WTC11 (cell line): ENCODE results near the gene PITPNC1. TPM values are rescaled to one million over a fixed set of nuclear protein-coding genes. Genes with fewer than 3 reads are reported as not detected.

Experiments
- ARID4B ChIP-seq: sonication (generic); formaldehyde crosslinking; IDR thresholded peaks from 2 replicates; pipeline ENCODE4 v1.8.0; 2023; ENCODE audit warnings: missing genetic modification reagents, mild to moderate bottlenecking, borderline replicate concordance
- CREB1 ChIP-seq: sonication (generic); formaldehyde crosslinking; IDR thresholded peaks from 2 replicates; pipeline ENCODE4 v1.8.0; 2023; ENCODE audit warnings: mild to moderate bottlenecking, missing genetic modification reagents
- CTCF ChIP-seq: fragments of 200-600 bp; IDR thresholded peaks from 2 replicates; pipeline ENCODE4 v1.8.0; 2022; ENCODE audit warnings: antibody characterized with exemption
- ELF4 ChIP-seq: sonication (generic); formaldehyde crosslinking; IDR thresholded peaks from 2 replicates; pipeline ENCODE4 v1.8.1; 2022; ENCODE audit warnings: low read depth, mild to moderate bottlenecking, moderate library complexity, missing genetic modification reagents
- FOXK1 ChIP-seq: sonication (generic); formaldehyde crosslinking; IDR thresholded peaks from 2 replicates; pipeline ENCODE4 v1.8.0; 2022; ENCODE audit warnings: mild to moderate bottlenecking, moderate library complexity, missing genetic modification reagents
- FOXP1 ChIP-seq: sonication (generic); formaldehyde crosslinking; IDR thresholded peaks from 2 replicates; pipeline ENCODE4 v1.8.0; 2022; ENCODE audit warnings: missing genetic modification reagents, mild to moderate bottlenecking, moderate library complexity, borderline replicate concordance
- GABPB1 ChIP-seq: sonication (generic); formaldehyde crosslinking; IDR thresholded peaks from 2 replicates; pipeline ENCODE4 v1.8.1; 2023; ENCODE audit warnings: mild to moderate bottlenecking, missing genetic modification reagents
- HMGXB4 ChIP-seq: sonication (generic); formaldehyde crosslinking; IDR thresholded peaks from 2 replicates; pipeline ENCODE4 v1.8.1; 2023; ENCODE audit warnings: mild to moderate bottlenecking, moderate library complexity, missing genetic modification reagents
- JAZF1 ChIP-seq: fragments of 250-450 bp; sonication (Bioruptor Pico); IDR thresholded peaks from 2 replicates; pipeline ENCODE4 v1.9.0; 2021; ENCODE audit warnings: moderate library complexity, mild to moderate bottlenecking, inconsistent platforms
- KAT7 ChIP-seq: sonication (generic); formaldehyde crosslinking; IDR thresholded peaks from 2 replicates; pipeline ENCODE4 v1.8.1; 2023; ENCODE audit warnings: missing genetic modification reagents, mild to moderate bottlenecking, borderline replicate concordance
- MXD4 ChIP-seq: fragments of 250-450 bp; sonication (Bioruptor Pico); IDR thresholded peaks from 2 replicates; pipeline ENCODE4 v1.8.0; 2021; ENCODE audit warnings: mild to moderate bottlenecking, moderate library complexity, borderline replicate concordance
- MYBL2 ChIP-seq: sonication (generic); formaldehyde crosslinking; IDR thresholded peaks from 2 replicates; pipeline ENCODE4 v1.8.1; 2023; ENCODE audit warnings: mild to moderate bottlenecking, moderate library complexity, missing genetic modification reagents
- NFE2L1 ChIP-seq: sonication (generic); formaldehyde crosslinking; IDR thresholded peaks from 2 replicates; pipeline ENCODE4 v1.8.1; 2023; ENCODE audit warnings: missing genetic modification reagents
- PRDM15 ChIP-seq: sonication (generic); formaldehyde crosslinking; IDR thresholded peaks from 2 replicates; pipeline ENCODE4 v1.8.0; 2022; ENCODE audit warnings: missing genetic modification reagents
- SMAD4 ChIP-seq: sonication (generic); formaldehyde crosslinking; IDR thresholded peaks from 2 replicates; pipeline ENCODE4 v1.8.0; 2022; ENCODE audit warnings: mild to moderate bottlenecking, missing genetic modification reagents
- STAT6 ChIP-seq: sonication (generic); formaldehyde crosslinking; conservative IDR thresholded peaks from 2 replicates; pipeline ENCODE4 v1.8.1; 2023; ENCODE audit warnings: mild to moderate bottlenecking, low read depth, missing genetic modification reagents, moderate library complexity
- USF2 ChIP-seq: sonication (generic); formaldehyde crosslinking; IDR thresholded peaks from 2 replicates; pipeline ENCODE4 v1.8.1; 2023; ENCODE audit warnings: mild to moderate bottlenecking, missing genetic modification reagents, moderate library complexity
- ZNF138 ChIP-seq: sonication (generic); formaldehyde crosslinking; conservative IDR thresholded peaks from 2 replicates; pipeline ENCODE4 v1.8.1; 2022; ENCODE audit warnings: mild to moderate bottlenecking, moderate library complexity, missing genetic modification reagents
- ZNF263 ChIP-seq: sonication (generic); formaldehyde crosslinking; IDR thresholded peaks from 2 replicates; pipeline ENCODE4 v1.8.1; 2022; ENCODE audit warnings: low read depth, mild to moderate bottlenecking, moderate library complexity, missing genetic modification reagents
- ZNF396 ChIP-seq: fragments of 250-450 bp; sonication (Bioruptor Pico); IDR thresholded peaks from 2 replicates; pipeline ENCODE4 v1.8.0; 2021; ENCODE audit warnings: mild to moderate bottlenecking, moderate library complexity, borderline replicate concordance
- ZNF416 ChIP-seq: fragments of 250-450 bp; sonication (Bioruptor Pico); IDR thresholded peaks from 2 replicates; pipeline ENCODE4 v1.9.0; 2021; ENCODE audit warnings: mild to moderate bottlenecking, inconsistent platforms
- total RNA-seq: library from RNA; stranded (reverse); gene quantifications from 3 replicates; pipeline ENCODE4 v1.2.3, GENCODE V29; 2021

Gene PITPNC1
- total RNA-seq, 1 experiment from 2014 or later, result 39.8 TPM

- TF ChIP-seq PRDM15 (CRISPR knock-in tag), result no peak
- TF ChIP-seq ZNF263, result no peak
- TF ChIP-seq SMAD4 (CRISPR knock-in tag), result no peak
- no peak for TF ChIP-seq ZNF396 (CRISPR knock-in tag)
- TF ChIP-seq USF2, result peak; percentile 59
- no peak for TF ChIP-seq CREB1 (CRISPR knock-in tag)
- TF ChIP-seq KAT7 (CRISPR knock-in tag), result peak; percentile 57; the same call in 1 of the 2 replicates
- TF ChIP-seq MYBL2 (CRISPR knock-in tag), result no peak
- no peak for TF ChIP-seq ARID4B
- TF ChIP-seq ELF4 (CRISPR knock-in tag), result no peak
- no peak for TF ChIP-seq JAZF1 (CRISPR knock-in tag)
- no peak for TF ChIP-seq STAT6 (CRISPR knock-in tag)
- no peak for TF ChIP-seq ZNF416 (CRISPR knock-in tag)
- peak; percentile 31; the same call in 1 of the 2 replicates for TF ChIP-seq FOXP1 (CRISPR knock-in tag)
- TF ChIP-seq FOXK1 (CRISPR knock-in tag), result no peak
- peak; percentile 63 for TF ChIP-seq CTCF
- no peak for TF ChIP-seq MXD4
- TF ChIP-seq HMGXB4 (CRISPR knock-in tag), result peak; percentile 95
- TF ChIP-seq ZNF138 (CRISPR knock-in tag), result 0 out of 2 replicates have a peak, but pooled peaks have one; percentile 8
- no peak for TF ChIP-seq NFE2L1 (CRISPR knock-in tag)
- no peak for TF ChIP-seq GABPB1 (CRISPR knock-in tag)
These were observed 1.6 kb downstream of the PITPNC1 start (continued) for GRCh38 chr17:67378454-67379250.
